Measurements from ENCODE around the gene DPP3.
"Not testable (repeated sequence)": the region's sequence is repeated elsewhere in the genome, so short reads cannot be mapped to it uniquely, and the experiment has no call there.

DNA sequence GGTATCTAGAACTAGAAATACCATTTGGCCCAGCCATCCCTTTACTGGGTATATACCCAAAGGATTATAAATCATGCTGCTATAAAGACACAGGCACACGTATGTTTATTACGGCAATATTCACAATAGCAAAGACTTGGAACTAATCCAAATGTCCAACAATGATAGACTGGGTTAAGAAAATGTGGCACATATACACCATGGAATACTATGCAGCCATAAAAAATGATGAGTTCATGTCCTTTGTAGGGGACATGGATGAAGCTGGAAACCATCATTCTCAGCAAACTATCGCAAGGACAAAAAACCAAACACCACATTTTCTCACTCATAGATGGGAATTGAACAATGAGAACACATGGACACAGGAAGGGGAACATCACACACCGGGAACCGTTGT lies 16.1 kb upstream of the DPP3 start:
- TF ChIP-seq EZH2 (IDR thresholded peaks at IDR 0.05); POLR2AphosphoS5 (IDR thresholded peaks at IDR 0.05; ENCODE audit: borderline replicate concordance, low read depth, low read length): not testable (repeated sequence)

All from SK-N-MC (cell line).